Pancreas (tissue), 10 donors: ENCODE measurements around the gene SPTSSA. TPM values are rescaled to one million over a fixed set of nuclear protein-coding genes. Genes with fewer than 3 reads are reported as not detected.

Experiments used
- ATAC-seq, 4 donors: fragments of 200-7000 bp; cut with Tn5 transposase; one replicate each; pipeline versions ENCODE4 v1.8.0 to v1.9.1; 2020; ENCODE audit warnings: mild to moderate bottlenecking in 4 of 4, moderate library complexity in 4 of 4
- DNase-seq, 6 donors: peaks; one replicate each; pipeline ENCODE4 v3.0.0-alpha.2; 2020
- FAIRE-seq: peaks from 2 replicates; lab custom pipeline; 2012; peaks lifted over from hg19 to GRCh38; lab: Jason Lieb, UNC
- H3K27ac ChIP-seq, 4 donors: fragments of 200-600 bp; sonication (generic); 1 replicate in 3 of 4; 2 replicates in 1 of 4; pipeline versions ENCODE4 v1.5.0 to v1.8.0; 2020
- H3K27me3 ChIP-seq, 4 donors: fragments of 200-600 bp; one replicate each; pipeline ENCODE4 v1.8.0; 2021
- H3K36me3 ChIP-seq, 3 donors: fragments of 200-600 bp; sonication (generic) in 1 of 3; one replicate each; pipeline versions ENCODE4 v1.5.0 to v1.8.0; 2020 to 2021
- H3K4me1 ChIP-seq, 3 donors: fragments of 200-600 bp; one replicate each; pipeline ENCODE4 v1.8.0; 2021
- H3K4me3 ChIP-seq, 4 donors: fragments of 200-600 bp; sonication (generic) in 2 of 4; one replicate each; pipeline versions ENCODE4 v1.5.0 to v1.8.0; 2020 to 2021
- H3K9me3 ChIP-seq, 4 donors: fragments of 200-600 bp; one replicate each; pipeline ENCODE4 v1.8.0; 2021
- CTCF ChIP-seq, 4 donors: fragments of 200-600 bp; sonication (generic) in 3 of 4; IDR thresholded peaks; one replicate each; pipeline versions ENCODE4 v1.5.0 to v1.8.0; 2021; ENCODE audit warnings: antibody characterized with exemption in 4 of 4
- WGBS, 2 donors: extraction: QIAGEN DNeasy Blood & Tissue Kit; methylation state at CpG; one replicate each; pipeline ENCODE4 v1.1.7; 2013; 5-methylcytosine and 5-hydroxymethylcytosine counted together
- intact Hi-C, 3 donors: fragments of 100-400 bp; cut with DNase I; formaldehyde crosslinking; loops; one replicate each; pipeline versions ENCODE4 v1.11.1 to v1.14.2; 2022
- polyA plus RNA-seq, 2 donors: library from polyadenylated mRNA; stranded (reverse); fragments of 200-250 nt; gene quantifications; one replicate each; pipeline ENCODE4 v1.2.3, GENCODE V29; 2013
- total RNA-seq, 6 donors: library from RNA; stranded (reverse); fragmentation: NEBNext Ultra II Directional in 4 of 6; extraction: Animal tissue kit (Norgen Biotek cat#: 25700) in 4 of 6; gene quantifications; one replicate each; pipeline versions ENCODE4 v1.2.1 to v1.2.4, GENCODE V29; 2021 to 2023
- donor health status: healthy with polysubstance abuse.
- donor health status: DM: no; HTN: no; CAD: no; lungs with moderate emphysema.
- donor health status: DM: no; HTN: no; CAD: no.
- donor health status: control.
- donor health status: control.
- donor health status: Bipolar disorder and iron deficiency.
- donor health status: DM: yes; HTN: yes; CAD: no.
- donor health status: DM: no; HTN: no; CAD: no.
- donor health status: DM: no; HTN: no; CAD: no.
- donor health status: DM: yes; HTN: yes; CAD: no.

Gene SPTSSA
- total and polyA plus RNA-seq, 8 donors: 3.4 to 16.3 (median 8.7) TPM

GRCh38 chr14:34420547-34421150 lies 41.4 kb downstream of the SPTSSA start:
- DNase-seq: no peak
- FAIRE-seq: no peak
- no peak for TF ChIP-seq CTCF (IDR thresholded peaks at IDR 0.05)

GRCh38 chr14:34409721-34410120 lies 52.3 kb downstream of the SPTSSA start:
- H3K4me3 ChIP-seq: no peak overlapping the region
- no peak for DNase-seq
- FAIRE-seq: no peak
- ATAC-seq: no peak
- H3K27me3 ChIP-seq: no peaks in the 10 kb centered on the region
- no peaks in the 10 kb centered on the region for H3K9me3 ChIP-seq
- 77 to 81% methylated on average over 2 of the region's 2 CpGs for WGBS, 2 donors
- no peak for TF ChIP-seq CTCF (IDR thresholded peaks at IDR 0.05)
- no peaks in the 10 kb centered on the region for H3K4me1 ChIP-seq
- H3K36me3 ChIP-seq: no peaks in the 10 kb centered on the region
- intact Hi-C loops: no loop called here
- no peak overlapping the region for H3K27ac ChIP-seq

More at GRCh38 chr14:34420547-34421150, 41.4 kb downstream of the SPTSSA start:
- no peak overlapping the region for H3K27ac ChIP-seq
- no peak for ATAC-seq
- H3K27me3 ChIP-seq: no peaks in the 10 kb centered on the region
- no peaks in the 10 kb centered on the region for H3K36me3 ChIP-seq
- intact Hi-C loops: no loop called here
- peaks cover 0 to under 1% (median 0%) of the 10 kb centered on the region in 3 donors for H3K4me1 ChIP-seq
- WGBS, 2 donors: 89 to 92% methylated on average over 6 of the region's 6 CpGs
- H3K4me3 ChIP-seq: no peak overlapping the region
- H3K9me3 ChIP-seq: no peaks in the 10 kb centered on the region

GRCh38 chr14:34407951-34408350 lies 54.1 kb downstream of the SPTSSA start:
- WGBS, 2 donors: 94 to 100% methylated on average over 1 of the region's 1 CpG
- intact Hi-C loops: no loop called here
- FAIRE-seq: no peak
- Histone ChIP-seq H3K4me3 (no peak overlapping the region), H3K27me3 (no peaks in the 10 kb centered on the region), H3K36me3 (no peaks in the 10 kb centered on the region), H3K9me3 (no peaks in the 10 kb centered on the region), H3K27ac (no peak overlapping the region), H3K4me1 (no peaks in the 10 kb centered on the region)
- TF ChIP-seq CTCF (IDR thresholded peaks at IDR 0.05): no peak
- DNase-seq: no peak
- no peak for ATAC-seq

- FAIRE-seq: no peak
- TF ChIP-seq CTCF (IDR thresholded peaks at IDR 0.05): no peak
- no peaks in the 10 kb centered on the region for H3K27me3 ChIP-seq
- 24 to 27% methylated on average over 2 of the region's 2 CpGs for WGBS, 2 donors
- ATAC-seq: no peak
- no peak overlapping the region for H3K27ac ChIP-seq
- H3K36me3 ChIP-seq: no peaks in the 10 kb centered on the region
- DNase-seq: no peak
- intact Hi-C loops: no loop called here
- H3K4me1 ChIP-seq: no peaks in the 10 kb centered on the region
- no peak overlapping the region for H3K4me3 ChIP-seq
- H3K9me3 ChIP-seq: no peaks in the 10 kb centered on the region
Measured at GRCh38 chr14:34404416-34404815, 57.6 kb downstream of the SPTSSA start.

- no peaks in the 10 kb centered on the region for H3K9me3 ChIP-seq
- DNase-seq (no peak), FAIRE-seq (no peak), ATAC-seq (no peak)
- no peaks in the 10 kb centered on the region for H3K27me3 ChIP-seq
- TF ChIP-seq CTCF (IDR thresholded peaks at IDR 0.05): no peak
- H3K4me1 ChIP-seq: no peaks in the 10 kb centered on the region
- no peak overlapping the region for H3K4me3 ChIP-seq
- WGBS, 2 donors: 45 to 54% methylated on average over 5 of the region's 5 CpGs
- H3K27ac ChIP-seq: no peak overlapping the region
- H3K36me3 ChIP-seq: no peaks in the 10 kb centered on the region
- intact Hi-C loops: no loop called here
Measured at GRCh38 chr14:34403646-34404045, 58.4 kb downstream of the SPTSSA start.
